Measurements from ENCODE around the gene ABCC2. TPM values are rescaled to one million over a fixed set of nuclear protein-coding genes. Genes with fewer than 3 reads are reported as not detected.
"Not testable (repeated sequence)": the region's sequence is repeated elsewhere in the genome, so short reads cannot be mapped to it uniquely, and the experiment has no call there.

The ABCC2 gene
- total and polyA plus RNA-seq, 2 donors (not counting 1 experiment from before 2014, with no cell fraction given) = 4.2 to 7.0 TPM

GRCh38 chr10:99894613-99895012 is 112.2 kb downstream of the ABCC2 start:
- ATAC-seq (ENCODE audit: low read depth) (no peak), DNase-seq (no peak)
- H3K9me3 ChIP-seq (ENCODE audit: control extremely low read depth in 1 of 3, control insufficient read depth in 2 of 3, insufficient read depth in 1 of 3, low read length in 2 of 3) = no peaks in the 10 kb centered on the region
- peaks cover 5 to 51% of the 10 kb centered on the region in 2 experiments for H3K36me3 ChIP-seq (replicated peaks in 1 of 2; ENCODE audit: control extremely low read depth in 1 of 2, control insufficient read depth in 1 of 2, extremely low read depth in 1 of 2, insufficient read depth in 2 of 2, low read length in 1 of 2)
- CTCF ChIA-PET = interaction anchor here (1.9 kb wide), 1 partner anchor 49 kb away, joined by 6 read pairs; no protein-coding TSS in a partner anchor
- H3K4me2 ChIP-seq (replicated peaks; ENCODE audit: low read depth, low read length, poor library complexity, severe bottlenecking) = no peak overlapping the region
- no peak overlapping the region for H3K9ac ChIP-seq (ENCODE audit: low read length)
- H3K4me1 ChIP-seq (ENCODE audit: control insufficient read depth in 2 of 2, insufficient read depth in 2 of 2, low read length in 2 of 2) = no peaks in the 10 kb centered on the region
- H3K79me2 ChIP-seq (ENCODE audit: control insufficient read depth, insufficient read depth, low read length) = no peaks in the 10 kb centered on the region
- H3K4me1 Mint-ChIP-seq = no peaks in the 10 kb centered on the region
- H2AFZ ChIP-seq (ENCODE audit: insufficient read depth, low read depth, low read length, poor library complexity, severe bottlenecking) = no peak overlapping the region
- no peak overlapping the region for H3K27ac ChIP-seq (ENCODE audit: low read length in 2 of 2)
- TF ChIP-seq CTCF (IDR thresholded peaks at IDR 0.05) (no peak), EZH2 (IDR thresholded peaks at IDR 0.05; ENCODE audit: borderline replicate concordance, insufficient read depth, low read depth, low read length, poor library complexity, severe bottlenecking) (no peak)
- H4K20me1 ChIP-seq (ENCODE audit: control insufficient read depth, insufficient read depth, low read length, poor library complexity, severe bottlenecking) = no peaks in the 10 kb centered on the region
- WGBS (ENCODE audit: insufficient coverage) = 100% methylated on average over 1 of the region's 4 CpGs
- intact Hi-C loops (cut with micrococcal nuclease) = no loop called here
- H3K27me3 ChIP-seq (replicated peaks in 1 of 4; ENCODE audit: control extremely low read depth in 1 of 4, control insufficient read depth in 3 of 4, insufficient read depth in 4 of 4, low read length in 3 of 4) = no peaks in the 10 kb centered on the region
- H3K27me3 Mint-ChIP-seq = no peaks in the 10 kb centered on the region
- POLR2A ChIA-PET = no interaction called here
- no peak overlapping the region for H3K4me3 Mint-ChIP-seq
- no peak overlapping the region for H3K27ac Mint-ChIP-seq
- no peak overlapping the region for H3K4me3 ChIP-seq (ENCODE audit: control extremely low read depth in 1 of 5, extremely low read depth in 1 of 5, insufficient read depth in 1 of 5, low read depth in 2 of 5, low read length in 4 of 5)
- H3K9me3 Mint-ChIP-seq (ENCODE audit: insufficient read depth) = no peaks in the 10 kb centered on the region

- H3K4me1 Mint-ChIP-seq; H3K9me3 Mint-ChIP-seq (ENCODE audit: insufficient read depth); H3K4me2 ChIP-seq (replicated peaks; ENCODE audit: low read depth, low read length, poor library complexity, severe bottlenecking); intact Hi-C loops (cut with micrococcal nuclease); POLR2A ChIA-PET; H3K9me3 ChIP-seq (ENCODE audit: control extremely low read depth in 1 of 3, control insufficient read depth in 2 of 3, insufficient read depth in 1 of 3, low read length in 2 of 3); H3K27me3 Mint-ChIP-seq; H2AFZ ChIP-seq (ENCODE audit: insufficient read depth, low read depth, low read length, poor library complexity, severe bottlenecking); H3K27ac Mint-ChIP-seq; H4K20me1 ChIP-seq (ENCODE audit: control insufficient read depth, insufficient read depth, low read length, poor library complexity, severe bottlenecking); H3K79me2 ChIP-seq (ENCODE audit: control insufficient read depth, insufficient read depth, low read length); H3K4me3 Mint-ChIP-seq; H3K27me3 ChIP-seq (replicated peaks in 1 of 4; ENCODE audit: control extremely low read depth in 1 of 4, control insufficient read depth in 3 of 4, insufficient read depth in 4 of 4, low read length in 3 of 4); DNase-seq; H3K9ac ChIP-seq (ENCODE audit: low read length); ATAC-seq (ENCODE audit: low read depth); H3K4me1 ChIP-seq (ENCODE audit: control insufficient read depth in 2 of 2, insufficient read depth in 2 of 2, low read length in 2 of 2); H3K27ac ChIP-seq (ENCODE audit: low read length in 2 of 2); H3K4me3 ChIP-seq (ENCODE audit: control extremely low read depth in 1 of 5, extremely low read depth in 1 of 5, insufficient read depth in 1 of 5, low read depth in 2 of 5, low read length in 4 of 5): not testable (repeated sequence)
- CTCF ChIA-PET = interaction anchor here (1.3 to 1.9 kb wide), 2 partner anchors 49 to 115 kb away, joined by 3 to 6 read pairs; partner anchors contain the start of gene DNMBP
- peaks cover 5 to 55% of the 10 kb centered on the region in 2 experiments for H3K36me3 ChIP-seq (replicated peaks in 1 of 2; ENCODE audit: control extremely low read depth in 1 of 2, control insufficient read depth in 1 of 2, extremely low read depth in 1 of 2, insufficient read depth in 2 of 2, low read length in 1 of 2)
- WGBS (ENCODE audit: insufficient coverage) = 100% methylated on average over 2 of the region's 9 CpGs
Measured at GRCh38 chr10:99895066-99895465, 112.6 kb downstream of the ABCC2 start.
